Measurements from ENCODE around the gene KRTAP5-7. TPM values are rescaled to one million over a fixed set of nuclear protein-coding genes. Genes with fewer than 3 reads are reported as not detected.

Gene KRTAP5-7
- total and polyA plus RNA-seq, 2 donors (not counting 3 experiments of a cell fraction or from before 2014, with no cell fraction given) = 0.07 TPM; not detected in 1

GRCh38 chr11:71572811-71573210, 45.7 kb downstream of the KRTAP5-7 start:
- intact Hi-C loops (cut with micrococcal nuclease) = no loop called here
- H3K4me1 ChIP-seq (ENCODE audit: control insufficient read depth, extremely low read depth, insufficient read depth, low read length) = no peaks in the 10 kb centered on the region
- no peaks in the 10 kb centered on the region for H3K79me2 ChIP-seq (ENCODE audit: control insufficient read depth, insufficient read depth, low read length)
- dilution Hi-C loops (cut with MboI; ENCODE audit: extremely low pct_ligation_motif_present, low sequenced_read_pairs) = no loop called here
- H3K9me3 ChIP-seq (replicated peaks; ENCODE audit: control insufficient read depth, insufficient read depth, low read length) = no peaks in the 10 kb centered on the region
- no peak overlapping the region for H3K4me3 ChIP-seq (replicated peaks in 1 of 3; ENCODE audit: insufficient read depth in 1 of 3, low read depth in 1 of 3, low read length in 3 of 3)
- no peak overlapping the region for H3K4me2 ChIP-seq (ENCODE audit: insufficient read depth, low read length)
- no peaks in the 10 kb centered on the region for H4K20me1 ChIP-seq (replicated peaks; ENCODE audit: control insufficient read depth, extremely low read depth, insufficient read depth, low read length)
- FAIRE-seq = no peak
- no peaks in the 10 kb centered on the region for H3K9me1 ChIP-seq (replicated peaks; ENCODE audit: control insufficient read depth, extremely low read depth, insufficient read depth, low read length)
- H3K27ac ChIP-seq (ENCODE audit: insufficient read depth, low read depth, low read length) = no peak overlapping the region
- TF ChIP-seq POLR2A (IDR thresholded peaks at IDR 0.05; ENCODE audit: low read depth, low read length) = no peak
- TF ChIP-seq MAX (IDR thresholded peaks at IDR 0.05; ENCODE audit: insufficient read depth, insufficient read length) = no peak
- no peak for TF ChIP-seq EZH2 (IDR thresholded peaks at IDR 0.05; ENCODE audit: borderline replicate concordance, low read depth, low read length, severe bottlenecking)
- TF ChIP-seq JUN (IDR thresholded peaks at IDR 0.05; ENCODE audit: borderline replicate concordance, insufficient read depth, insufficient read length, low read depth) = no peak
- no peak for TF ChIP-seq FOS (IDR thresholded peaks at IDR 0.05; ENCODE audit: borderline replicate concordance, insufficient read depth, low read length)
- TF ChIP-seq GATA2 (IDR thresholded peaks at IDR 0.05; ENCODE audit: insufficient read depth, insufficient read length, low read depth, low read length) = no peak
- TF ChIP-seq POLR2AphosphoS5 (IDR thresholded peaks at IDR 0.05; ENCODE audit: insufficient read depth, low read depth, low read length) = no peak
- TF ChIP-seq CTCF (IDR thresholded peaks at IDR 0.05; ENCODE audit: extremely low read depth in 1 of 2, insufficient read depth in 1 of 2, low read depth in 1 of 2, low read length in 2 of 2) = no peak
- no peak for TF ChIP-seq MYC (IDR thresholded peaks at IDR 0.05; ENCODE audit: low read depth, low read length)
- CTCF ChIA-PET = interaction anchor here (3.5 kb wide), 1 partner anchor 9 kb away, joined by 15 read pairs; no protein-coding TSS in a partner anchor
- H3K27me3 ChIP-seq (ENCODE audit: control insufficient read depth in 2 of 2, insufficient read depth in 2 of 2, low read length in 2 of 2) = peaks cover 0 to 2% of the 10 kb centered on the region in 2 experiments
- H3K9ac ChIP-seq (replicated peaks; ENCODE audit: extremely low read depth, insufficient read depth, low read length) = no peak overlapping the region
- no peak for DNase-seq (ENCODE audit: low read depth, low spot score)
- no peaks in the 10 kb centered on the region for H3K36me3 ChIP-seq (ENCODE audit: control insufficient read depth in 2 of 2, extremely low read depth in 1 of 2, insufficient read depth in 2 of 2, low read length in 2 of 2)
- no peak overlapping the region for H2AFZ ChIP-seq (ENCODE audit: low read depth, low read length)
- POLR2A ChIA-PET = no interaction called here
- BruUV-seq (replicated peaks) = no TSS peak

Data from endothelial cell of umbilical vein (primary cell).